Heart right ventricle (tissue), 16 donors: Measurements from ENCODE around the gene STRC. TPM values are rescaled to one million over a fixed set of nuclear protein-coding genes. Genes with fewer than 3 reads are reported as not detected.
"Not testable (repeated sequence)": the region's sequence is repeated elsewhere in the genome, so short reads cannot be mapped to it uniquely, and the experiment has no call there.

Source experiments
- ATAC-seq, 8 donors: fragments of 200-7000 bp; cut with Tn5 transposase; one replicate each; pipeline ENCODE4 v1.9.1; 2020; ENCODE audit warnings: mild to moderate bottlenecking in 8 of 8, moderate library complexity in 8 of 8, moderate number of reproducible peaks in 1 of 8
- DNase-seq, 2 donors: peaks; one replicate each; pipeline ENCODE4 v3.0.0-alpha.2; 2020
- H3K27ac ChIP-seq, 10 donors: fragments of 200-600 bp; sonication (generic) in 2 of 10; one replicate each; pipeline versions ENCODE4 v1.5.0 to v1.8.0; 2020 to 2022; ENCODE audit warnings: mild to moderate bottlenecking in 3 of 10
- H3K27me3 ChIP-seq, 7 donors: fragments of 200-600 bp; one replicate each; pipeline ENCODE4 v1.8.0; 2021 to 2022; ENCODE audit warnings: mild to moderate bottlenecking in 2 of 7
- H3K36me3 ChIP-seq, 9 donors: fragments of 200-600 bp; sonication (generic) in 1 of 9; one replicate each; pipeline versions ENCODE4 v1.5.0 to v1.8.0; 2020 to 2022; ENCODE audit warnings: mild to moderate bottlenecking in 2 of 9
- H3K4me1 ChIP-seq, 9 donors: fragments of 200-600 bp; sonication (generic) in 1 of 9; one replicate each; pipeline versions ENCODE4 v1.5.0 to v1.8.0; 2020 to 2022; ENCODE audit warnings: mild to moderate bottlenecking in 4 of 9
- H3K4me3 ChIP-seq, 10 donors: fragments of 200-600 bp; sonication (generic) in 2 of 10; one replicate each; pipeline versions ENCODE4 v1.5.0 to v1.8.0; 2020 to 2022; ENCODE audit warnings: mild to moderate bottlenecking in 7 of 10, moderate library complexity in 2 of 10
- H3K9me3 ChIP-seq, 11 donors: fragments of 200-600 bp in 10 of 11; sonication (generic) in 2 of 11; one replicate each; pipeline versions ENCODE4 v1.5.0 to v1.8.0; 2013 to 2022; ENCODE audit warnings: mild to moderate bottlenecking in 2 of 11, control low read depth in 1 of 11, moderate library complexity in 1 of 11
- WGBS, 2 donors: extraction: QIAGEN DNeasy Blood & Tissue Kit; methylation state at CpG; one replicate each; pipeline ENCODE4 v1.1.7; 2013; ENCODE audit warnings: inconsistent platforms in 1 of 2; 5-methylcytosine and 5-hydroxymethylcytosine counted together
- intact Hi-C, 10 donors: fragments of 100-400 bp; cut with DNase I; formaldehyde crosslinking; loops; one replicate each; pipeline versions ENCODE4 v1.11.1 to v1.14.2; 2022
- polyA plus RNA-seq, 2 donors: library from polyadenylated mRNA; stranded (reverse); fragments of 200-250 nt; gene quantifications; one replicate each; pipeline ENCODE4 v1.2.3, GENCODE V29; 2013
- total RNA-seq, 10 donors: library from RNA; stranded (reverse); fragmentation: NEBNext Ultra II Directional in 3 of 10; extraction: Animal tissue kit (Norgen Biotek cat#: 25700) in 3 of 10; gene quantifications; one replicate each; pipeline versions ENCODE4 v1.2.1 to v1.2.4, GENCODE V29; 2021 to 2023
- TF ChIP-seq, protein P1 (sequence below), 9 donors: fragments of 200-600 bp; sonication (generic) in 2 of 9; IDR thresholded peaks; one replicate each; pipeline versions ENCODE4 v1.5.0 to v1.8.0; 2021 to 2022; ENCODE audit warnings: antibody characterized with exemption in 9 of 9, mild to moderate bottlenecking in 5 of 9, moderate library complexity in 1 of 9
- donor health status: Arrhythmogenic right ventricular cardiomyopathy.
- donor health status: ischemic (EF 13 %, LVEDD 7.1; RV severe dilation, severe dysfunction).
- donor health status: healthy with polysubstance abuse.
- donor health status: DM: no; HTN: yes; CAD: no.
- donor health status: DM: no; HTN: no; CAD: no.
- donor health status: ischemic (EF 25% LVEDD 6.9; RV normal size, moderate dysfunction).
- donor health status: ischemic (EF 25% LVEDD 5.7; RV mildly dilated, moderate dysfunction).
- donor health status: healthy.
- donor health status: DM: yes; HTN: yes; CAD: no.
- donor health status: Ischemic cardiomyopathy.
- donor health status: ischemic (EF 35%, LVEDD 5.7; RV mildly dilated, moderate dysfunction).
- donor health status: nonischemic (EF 11% LVEDD 7.7; RV severe dilation, severe dysfunction).
- donor health status: DM: yes; HTN: yes; CAD: no.
- donor health status: PGD.
- donor health status: ischemic (EF 29% LVEDD 5.4; RV normal size, mild dysfunction).
- donor health status: nonischemic (EF 23%, LVEDD 6.1; RV moderate dilation, normal function).

STRC gene
- total and polyA plus RNA-seq, 12 donors, result 0.06 to 1.2 (median 0.21) TPM; not detected in 7

DNA sequence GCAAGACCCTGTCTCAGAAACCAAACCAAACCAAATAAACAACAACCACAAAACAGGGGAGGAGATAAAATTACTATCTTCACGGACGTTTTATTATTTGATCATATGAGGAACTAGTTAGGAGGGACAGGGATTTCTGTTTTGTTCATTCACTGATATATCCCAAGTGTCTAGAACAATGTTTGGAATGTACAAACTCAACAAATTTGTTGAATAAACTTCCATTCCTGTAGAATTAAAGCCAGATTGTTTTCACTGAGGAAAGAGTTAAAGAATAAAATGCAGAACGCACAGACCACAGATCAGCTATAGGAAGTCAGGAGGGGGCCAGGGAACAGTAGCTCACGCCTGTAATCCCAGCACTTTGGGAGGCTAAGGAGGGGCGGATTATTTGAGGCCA, 6.5 kb upstream of the STRC start:
- intact Hi-C loops, result no loop called here
- ATAC-seq (no peak), DNase-seq (no peak)
- H3K36me3 ChIP-seq, result no peaks in the 10 kb centered on the region
- H3K4me1 ChIP-seq, result no peaks in the 10 kb centered on the region
- H3K27me3 ChIP-seq, result peaks cover 0 to 22% (median 8%) of the 10 kb centered on the region in 7 donors
- no peaks in the 10 kb centered on the region for H3K9me3 ChIP-seq
- no peak overlapping the region for H3K27ac ChIP-seq
- TF ChIP-seq, protein P1, sequence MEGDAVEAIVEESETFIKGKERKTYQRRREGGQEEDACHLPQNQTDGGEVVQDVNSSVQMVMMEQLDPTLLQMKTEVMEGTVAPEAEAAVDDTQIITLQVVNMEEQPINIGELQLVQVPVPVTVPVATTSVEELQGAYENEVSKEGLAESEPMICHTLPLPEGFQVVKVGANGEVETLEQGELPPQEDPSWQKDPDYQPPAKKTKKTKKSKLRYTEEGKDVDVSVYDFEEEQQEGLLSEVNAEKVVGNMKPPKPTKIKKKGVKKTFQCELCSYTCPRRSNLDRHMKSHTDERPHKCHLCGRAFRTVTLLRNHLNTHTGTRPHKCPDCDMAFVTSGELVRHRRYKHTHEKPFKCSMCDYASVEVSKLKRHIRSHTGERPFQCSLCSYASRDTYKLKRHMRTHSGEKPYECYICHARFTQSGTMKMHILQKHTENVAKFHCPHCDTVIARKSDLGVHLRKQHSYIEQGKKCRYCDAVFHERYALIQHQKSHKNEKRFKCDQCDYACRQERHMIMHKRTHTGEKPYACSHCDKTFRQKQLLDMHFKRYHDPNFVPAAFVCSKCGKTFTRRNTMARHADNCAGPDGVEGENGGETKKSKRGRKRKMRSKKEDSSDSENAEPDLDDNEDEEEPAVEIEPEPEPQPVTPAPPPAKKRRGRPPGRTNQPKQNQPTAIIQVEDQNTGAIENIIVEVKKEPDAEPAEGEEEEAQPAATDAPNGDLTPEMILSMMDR (IDR thresholded peaks at IDR 0.05), result no peak
- 37 to 40% methylated on average over 5 of the region's 5 CpGs for WGBS, 2 donors
- no peak overlapping the region for H3K4me3 ChIP-seq

DNA sequence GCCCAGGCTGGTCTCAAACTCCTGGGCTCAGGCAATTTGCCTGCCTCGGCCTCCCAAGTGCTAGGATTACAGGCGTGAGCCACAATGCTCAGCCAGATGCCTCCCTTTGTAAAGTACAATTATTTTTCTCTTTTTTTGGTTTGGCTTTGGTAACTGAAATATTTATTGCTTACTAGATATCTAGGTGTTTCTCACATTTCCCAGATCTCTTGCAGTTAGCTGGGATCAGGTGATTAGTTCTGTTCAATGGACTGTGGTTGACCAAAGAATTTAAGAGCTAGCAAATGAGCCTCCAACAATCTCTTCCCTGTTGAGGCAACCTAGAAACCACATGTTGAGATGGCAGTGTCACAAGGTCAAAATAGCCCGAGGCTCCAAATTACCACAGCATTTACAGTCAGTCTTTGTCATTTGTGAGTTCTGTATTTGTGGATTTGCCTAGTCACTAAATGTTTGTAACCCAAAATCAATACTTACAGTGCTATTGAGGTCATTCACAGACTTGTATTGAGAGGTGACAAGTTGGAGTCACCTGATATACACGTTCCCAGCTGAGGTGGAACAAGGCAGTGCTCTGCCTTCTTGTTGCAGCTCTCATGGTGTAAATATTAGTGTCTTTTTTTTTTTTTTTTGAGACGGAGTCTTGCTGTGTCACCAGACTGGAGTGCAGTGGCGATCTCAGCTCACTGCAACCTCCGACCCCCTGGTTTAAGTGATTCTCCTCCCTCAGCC, 3.6 kb upstream of the STRC start:
- DNase-seq, H3K27ac ChIP-seq, H3K4me1 ChIP-seq, intact Hi-C loops, ATAC-seq, H3K36me3 ChIP-seq, H3K9me3 ChIP-seq, H3K4me3 ChIP-seq: not testable (repeated sequence)
- WGBS, 2 donors, result 69 to 73% methylated on average over 4 of the region's 7 CpGs
- H3K27me3 ChIP-seq, result peaks cover 0 to 31% (median 13%) of the 10 kb centered on the region in 7 donors

DNA sequence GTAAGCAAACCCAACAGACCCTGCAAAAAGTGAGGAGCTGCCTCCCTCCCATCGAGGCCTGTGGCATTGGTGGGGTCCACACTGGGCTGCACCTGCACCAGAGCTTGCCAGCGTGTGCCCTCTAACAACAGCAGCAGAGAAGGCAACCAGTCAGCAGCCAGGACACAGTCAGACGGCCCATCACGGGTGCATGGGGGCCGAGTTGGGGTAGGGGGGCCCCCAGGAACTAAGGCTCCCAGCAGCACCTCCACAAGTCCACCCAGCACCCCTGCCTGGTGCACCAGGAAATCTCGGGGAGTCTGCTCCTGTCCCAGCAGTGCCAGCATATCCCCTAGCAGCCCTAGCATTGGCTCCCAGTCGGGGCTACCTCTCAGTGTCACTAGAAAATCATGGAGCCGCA, 850 bp downstream of the STRC start:
- H3K27ac ChIP-seq, H3K36me3 ChIP-seq, intact Hi-C loops, H3K9me3 ChIP-seq, H3K4me1 ChIP-seq, DNase-seq, H3K4me3 ChIP-seq: not testable (repeated sequence)
- 67% methylated on average over 3 to 4 of the region's 8 CpGs for WGBS, 2 donors
- H3K27me3 ChIP-seq, result peaks cover 0 to 13% (median 9%) of the 10 kb centered on the region in 7 donors
- ATAC-seq, result peak in 2 of 8 donors; percentile 21 to 67

DNA sequence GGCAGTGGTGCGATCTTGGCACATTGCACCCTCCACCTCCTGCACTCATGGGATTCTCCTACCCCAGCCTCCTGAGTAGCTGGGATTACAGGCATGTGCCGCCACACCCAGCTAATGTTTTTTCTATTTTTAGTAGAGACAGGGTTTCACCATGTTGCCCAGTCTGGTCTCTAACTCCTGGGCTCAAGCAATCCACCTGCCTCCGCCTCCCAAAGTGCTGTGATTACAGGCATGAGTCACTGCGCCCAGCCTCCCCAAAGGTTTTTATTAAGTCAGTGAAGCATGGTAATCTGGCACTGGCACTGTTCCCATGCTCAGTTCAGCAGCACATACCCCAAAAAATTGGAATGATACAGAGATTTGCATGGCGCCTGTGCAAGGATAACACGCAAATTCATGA, 16.4 kb downstream of the STRC start:
- H3K4me3 ChIP-seq, ATAC-seq, H3K4me1 ChIP-seq, H3K9me3 ChIP-seq, intact Hi-C loops, H3K36me3 ChIP-seq, H3K27ac ChIP-seq, DNase-seq: not testable (repeated sequence)
- peaks cover 0 to 19% (median 0%) of the 10 kb centered on the region in 7 donors for H3K27me3 ChIP-seq
- WGBS, 2 donors, result 83 to 86% methylated on average over 6 of the region's 6 CpGs

DNA sequence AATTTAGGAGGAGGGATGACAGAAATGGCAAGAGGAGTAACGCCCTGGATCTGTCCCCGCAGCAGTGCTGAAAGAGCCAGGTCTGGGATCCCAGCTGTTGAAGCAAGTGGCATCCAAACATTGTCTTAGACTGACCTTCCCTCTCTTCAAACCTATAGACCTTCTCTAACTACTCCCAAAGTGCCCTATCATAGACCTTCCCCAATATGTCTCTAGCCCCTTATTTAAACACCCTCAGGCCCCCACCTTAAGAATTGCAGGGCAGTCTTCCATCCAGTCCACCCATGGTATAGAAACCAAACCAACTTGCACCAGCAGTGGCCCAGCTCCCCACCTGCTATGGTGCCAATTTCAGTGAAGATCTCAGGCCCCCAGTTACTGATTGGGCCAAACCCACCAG, 18.4 kb downstream of the STRC start:
- H3K9me3 ChIP-seq, H3K27ac ChIP-seq, H3K4me3 ChIP-seq, intact Hi-C loops, ATAC-seq, H3K36me3 ChIP-seq, DNase-seq, H3K4me1 ChIP-seq: not testable (repeated sequence)
- H3K27me3 ChIP-seq, result peaks cover 0 to 19% (median 3%) of the 10 kb centered on the region in 7 donors
- no CpG with 5 or more reads among the region's 2 CpGs for WGBS, 2 donors

DNA sequence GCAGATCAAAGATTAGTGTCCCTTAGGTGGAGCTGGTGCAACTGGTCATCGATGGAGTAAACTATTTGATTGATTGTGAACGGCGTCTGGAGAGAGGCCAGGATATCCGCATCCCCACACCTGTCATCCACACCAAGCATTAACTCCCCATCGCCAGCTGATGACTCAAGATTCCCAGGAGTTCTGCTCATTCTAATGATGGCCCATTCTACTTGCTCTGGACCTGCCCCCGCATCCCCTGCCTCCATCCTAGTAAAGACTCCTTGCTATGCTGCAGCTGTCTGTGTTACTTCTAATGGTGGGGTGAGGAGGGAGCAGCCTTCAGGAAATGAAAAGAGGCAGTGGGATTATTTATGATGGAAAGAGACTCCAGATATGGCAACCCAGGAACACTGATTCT, 19.5 kb downstream of the STRC start:
- H3K36me3 ChIP-seq, intact Hi-C loops, DNase-seq, H3K27ac ChIP-seq, H3K4me1 ChIP-seq, ATAC-seq, H3K9me3 ChIP-seq, H3K4me3 ChIP-seq: not testable (repeated sequence)
- 79 to 82% methylated on average over 3 to 6 of the region's 6 CpGs for WGBS, 2 donors
- H3K27me3 ChIP-seq, result peaks cover 0 to 19% (median 3%) of the 10 kb centered on the region in 7 donors

DNA sequence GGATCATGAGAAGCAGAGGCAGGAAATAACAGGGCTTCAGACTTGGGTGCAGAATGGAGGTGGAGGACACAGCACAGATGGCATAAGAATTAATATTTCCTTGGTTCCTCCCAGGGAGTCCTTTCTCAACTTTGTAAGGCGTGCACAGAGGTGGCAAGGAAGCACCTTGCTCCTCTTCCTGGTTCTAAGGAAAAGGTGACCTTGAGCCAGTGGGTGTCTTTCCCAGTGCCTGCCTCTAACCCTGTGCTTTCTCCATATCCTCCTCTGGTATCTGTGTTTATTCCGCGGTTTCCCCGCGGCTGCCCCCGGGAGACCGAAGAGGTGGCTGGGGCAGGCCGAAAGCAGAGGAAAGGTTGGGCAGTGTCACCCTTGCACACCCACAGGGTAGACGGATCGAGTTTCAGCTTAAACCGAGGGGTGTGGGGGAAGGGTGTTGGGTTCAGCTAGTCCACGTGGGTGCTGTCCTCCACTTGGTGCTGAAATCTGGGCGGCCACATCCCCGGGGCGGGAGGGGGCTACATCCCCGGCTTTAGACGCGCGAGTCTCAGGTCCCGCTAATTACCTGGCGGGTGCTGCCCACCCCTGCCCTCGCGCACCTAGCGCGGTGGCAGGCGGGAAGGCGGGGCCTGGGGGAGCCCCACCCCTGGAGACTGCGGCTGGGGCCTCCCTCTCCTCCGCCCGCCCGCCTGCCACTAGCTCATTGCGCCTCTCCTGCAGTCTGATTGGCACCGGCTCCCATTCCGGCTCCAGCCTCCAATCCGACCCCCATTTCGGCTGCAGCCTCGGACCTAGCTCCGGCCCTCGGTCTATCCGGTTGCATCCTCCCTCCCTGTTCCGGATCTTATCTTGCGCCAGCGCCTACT, 25.0 kb downstream of the STRC start, which contains the start of gene CKMT1B:
TSS of gene CKMT1B (plus strand) at position 700 of the 863 bp plus-strand sequence. CDS start 192 bp downstream, outside the sequence.
- ATAC-seq, result peak in 6 of 8 donors; percentile 17 to 62 (median 40)
- H3K9me3 ChIP-seq, DNase-seq, H3K4me3 ChIP-seq, H3K27ac ChIP-seq, H3K36me3 ChIP-seq, H3K27me3 ChIP-seq, intact Hi-C loops, H3K4me1 ChIP-seq: not testable (repeated sequence)
- no CpG with 5 or more reads among the region's 43 CpGs for whole genome bisulfite sequencing, 2 donors

DNA sequence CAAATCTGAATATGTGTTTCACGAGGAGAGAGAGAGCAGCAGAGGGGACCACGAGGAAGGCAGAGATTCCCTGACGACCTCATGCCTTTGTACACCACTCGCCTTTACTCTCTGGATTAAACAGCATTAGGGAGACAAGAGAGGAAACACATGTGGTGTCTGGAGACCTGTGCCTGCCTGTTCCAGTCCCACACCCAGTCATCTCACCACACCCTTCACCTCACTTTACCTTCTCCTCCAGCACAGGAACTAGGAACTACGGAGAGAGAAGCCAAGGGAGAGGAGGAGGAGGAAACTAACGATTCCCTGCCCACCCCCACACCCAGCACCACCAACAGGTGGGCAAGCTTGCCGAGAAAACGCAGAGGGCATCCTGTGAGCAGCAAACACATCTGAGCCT, 25.8 kb downstream of the STRC start:
- H3K9me3 ChIP-seq, H3K4me1 ChIP-seq, ATAC-seq, H3K4me3 ChIP-seq, H3K36me3 ChIP-seq, H3K27me3 ChIP-seq, intact Hi-C loops, H3K27ac ChIP-seq, DNase-seq: not testable (repeated sequence)
- WGBS, 2 donors, result 17% methylated on average over 4 of the region's 8 CpGs

DNA sequence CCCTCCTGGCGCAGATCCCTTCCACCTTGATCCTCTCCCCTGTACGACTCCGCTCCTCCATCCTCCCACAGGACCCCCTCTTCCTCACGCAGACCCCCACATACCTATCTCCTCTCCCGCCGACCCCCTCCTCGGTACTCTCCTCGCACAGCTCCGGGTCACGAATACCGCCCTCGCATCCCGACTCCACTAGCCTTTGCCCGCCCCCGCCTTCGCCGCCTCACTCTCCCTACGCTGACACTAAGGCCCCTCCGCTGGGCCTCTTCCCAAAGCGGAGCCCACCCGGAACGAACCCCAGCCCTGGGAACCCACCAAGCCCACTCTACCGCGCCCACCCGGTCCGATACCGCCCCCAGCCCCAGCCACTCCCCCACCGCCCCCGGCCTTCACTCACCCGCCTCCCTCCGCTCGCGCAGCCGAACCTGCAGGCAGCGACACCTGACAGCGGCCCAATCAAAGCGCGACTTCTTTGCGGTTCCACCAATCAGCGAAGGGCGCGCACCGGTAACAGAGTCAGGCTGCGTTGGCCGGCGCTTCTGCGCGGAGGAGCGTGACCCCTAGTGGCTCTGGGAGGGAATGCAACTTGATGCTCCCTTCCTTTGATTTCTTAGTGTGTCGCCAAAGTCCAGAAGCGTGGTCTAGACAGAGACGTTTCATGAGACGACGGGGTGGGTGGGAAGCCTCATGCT, 28.7 kb downstream of the STRC start, which contains the start of gene PPIP5K1:
TSS of gene PPIP5K1 (minus strand) at position 431 of the 689 bp plus-strand sequence. CDS start 5,704 bp downstream, outside the sequence.
- intact Hi-C loops, H3K27ac ChIP-seq, H3K36me3 ChIP-seq, H3K4me1 ChIP-seq, H3K9me3 ChIP-seq, H3K4me3 ChIP-seq, H3K27me3 ChIP-seq, DNase-seq: not testable (repeated sequence)
- ATAC-seq, result peak; percentile 98 to 100 (median 99)
- no CpG with 5 or more reads among the region's 54 CpGs for WGBS, 2 donors
